ENCODE results near the gene LARGE1. TPM values are rescaled to one million over a fixed set of nuclear protein-coding genes. Genes with fewer than 3 reads are reported as not detected.

LARGE1 gene
- polyA plus RNA-seq (ENCODE audit: insufficient read length in 4 of 4) = 10 to 100 TPM; 24.8 to 30.4 (median 27.6) TPM

DNA sequence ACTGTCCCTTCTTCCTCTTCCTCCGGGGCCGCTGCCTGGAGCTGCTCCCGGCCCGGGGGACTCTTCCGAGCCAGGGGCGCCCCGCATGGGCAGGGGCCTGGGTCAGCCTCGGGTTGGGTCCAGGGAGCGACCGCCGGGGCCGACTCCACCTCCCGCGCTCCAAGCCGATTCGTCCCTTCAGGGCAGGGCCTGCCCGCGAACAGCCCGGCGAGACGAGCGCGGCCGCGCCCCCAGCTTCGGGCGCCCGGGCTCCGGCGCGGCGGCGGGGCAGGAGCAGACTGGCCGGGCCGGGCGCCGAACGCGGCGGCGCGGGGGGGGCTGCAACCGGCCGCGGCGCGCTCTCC, at the start of gene LARGE1:
Gene LARGE1 (minus strand): TSS at position 280 of the 344 bp plus-strand sequence.
- DNase-seq (ENCODE audit: low read depth in 4 of 4, low spot score in 3 of 4) = no peak

DNA sequence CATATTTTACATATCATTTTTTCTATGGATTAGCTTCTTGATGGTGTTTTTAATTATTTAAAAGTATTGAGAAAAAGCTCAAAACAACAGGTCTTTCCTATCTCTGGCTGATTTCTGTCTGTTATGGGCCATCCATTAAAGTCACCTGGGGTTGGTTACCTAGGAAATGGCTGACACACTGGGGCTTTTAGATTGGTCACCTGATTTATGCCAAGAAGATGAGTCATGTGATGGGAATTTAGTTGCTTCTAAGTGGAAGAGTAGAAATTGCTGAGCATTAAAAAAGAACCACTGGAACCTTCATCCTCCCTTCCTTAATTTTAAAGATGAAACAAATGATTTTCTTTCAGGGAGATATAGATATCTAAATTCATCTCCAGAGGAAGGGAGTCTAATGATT, 48.8 kb upstream of the LARGE1 start:
- DNase-seq (ENCODE audit: low read depth in 4 of 4, low spot score in 3 of 4) = no peak

DNA sequence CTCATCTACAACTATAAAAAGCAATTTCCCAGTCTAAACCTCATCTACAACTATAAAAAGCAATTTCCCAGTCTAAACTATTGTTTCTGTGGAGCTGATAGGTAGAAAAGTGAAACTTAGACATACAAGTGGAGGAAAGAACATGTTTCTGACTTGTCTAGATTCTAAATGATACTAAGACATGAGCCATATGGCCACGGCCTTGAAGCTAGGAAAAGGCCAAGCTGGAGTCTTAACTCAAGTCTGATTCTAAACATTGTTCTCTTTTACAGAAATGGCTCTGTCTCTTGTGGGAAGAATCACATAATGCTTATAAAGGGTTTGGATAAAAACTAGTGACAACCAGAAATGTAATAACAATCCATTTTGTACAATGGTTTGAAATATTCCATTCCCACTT, 43.8 kb upstream of the LARGE1 start:
- DNase-seq (ENCODE audit: low read depth in 4 of 4, low spot score in 3 of 4) = peak in 2 of 4 donors; percentile 23 to 24

DNA sequence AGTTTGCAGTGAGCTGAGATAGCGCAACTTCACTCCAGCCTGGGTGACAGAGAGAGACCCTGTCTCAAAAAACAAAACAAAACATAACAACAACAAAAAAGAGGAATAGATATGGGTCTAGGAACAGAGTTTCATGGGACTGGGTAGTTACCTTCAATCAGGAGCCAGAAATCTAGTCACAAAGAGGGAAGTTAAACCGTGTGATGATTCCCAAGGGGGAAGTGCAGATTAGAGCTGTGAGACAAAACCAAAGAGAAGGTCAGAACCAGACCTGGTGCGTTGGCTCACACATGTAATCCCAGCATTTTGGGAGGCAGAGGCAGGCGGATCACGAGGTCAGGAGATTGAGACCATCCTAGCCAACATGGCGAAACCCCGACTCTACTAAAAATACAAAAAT, 42.1 kb upstream of the LARGE1 start:
- no peak for DNase-seq (ENCODE audit: low read depth in 4 of 4, low spot score in 3 of 4)

DNA sequence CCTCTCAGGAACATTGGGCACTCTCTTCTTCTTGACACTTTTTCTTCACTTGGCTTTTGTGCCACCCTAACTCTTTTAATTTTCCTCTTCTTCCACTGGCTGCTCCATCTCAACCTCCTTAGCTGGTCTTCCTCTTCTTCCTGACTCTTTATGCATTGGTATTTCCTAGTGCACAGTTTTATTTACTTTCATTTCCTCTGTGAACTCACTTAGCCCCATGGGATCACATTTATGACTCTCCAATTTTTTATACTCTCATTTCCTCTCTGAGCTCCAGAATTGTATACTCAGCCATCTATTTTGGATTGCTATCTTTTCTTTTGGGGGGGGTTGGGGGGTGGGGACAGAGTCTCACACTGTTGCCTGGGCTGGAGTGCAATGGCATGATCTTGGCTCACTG, 38.5 kb upstream of the LARGE1 start:
- DNase-seq (ENCODE audit: low read depth in 4 of 4, low spot score in 3 of 4) = no peak

DNA sequence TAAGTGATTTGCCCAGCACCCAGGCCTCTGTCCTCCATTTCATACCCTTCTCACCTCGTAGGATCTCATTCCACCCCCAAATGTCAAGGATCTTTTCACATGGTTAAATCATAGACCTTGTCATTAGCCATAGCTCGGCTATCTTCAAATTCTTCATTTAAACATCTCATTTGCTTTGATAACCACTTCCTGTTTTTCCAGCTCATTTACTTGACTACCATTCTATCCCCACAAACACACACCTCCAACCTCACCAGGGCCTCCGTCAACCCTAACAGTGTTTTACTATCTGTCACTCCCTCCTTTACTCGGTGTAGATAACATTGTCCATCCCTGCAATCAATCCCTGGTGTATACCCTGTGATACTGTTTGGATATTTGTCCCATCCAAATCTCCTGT, 36.8 kb upstream of the LARGE1 start:
- DNase-seq (ENCODE audit: low read depth in 4 of 4, low spot score in 3 of 4) = no peak

DNA sequence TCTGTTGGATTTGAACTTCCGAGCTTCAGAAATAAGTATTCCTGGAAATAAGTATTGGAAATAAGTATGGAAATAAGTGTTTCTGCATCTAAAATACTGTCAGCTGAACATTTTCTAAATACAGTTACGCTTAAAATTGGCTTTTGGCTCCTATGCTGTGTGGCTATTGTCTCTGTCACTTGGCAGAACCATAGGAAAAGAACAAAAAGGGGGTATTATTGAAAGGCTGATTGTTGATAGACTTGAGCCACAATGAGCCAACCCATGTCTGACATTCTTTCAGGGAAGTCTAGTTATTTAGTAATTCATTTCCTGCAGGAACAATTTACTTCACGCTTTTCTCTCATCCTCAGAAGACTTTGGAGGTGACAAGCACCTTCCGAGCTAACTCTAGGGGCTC, 32.5 kb upstream of the LARGE1 start:
- DNase-seq (ENCODE audit: low read depth in 4 of 4, low spot score in 3 of 4) = no peak

DNA sequence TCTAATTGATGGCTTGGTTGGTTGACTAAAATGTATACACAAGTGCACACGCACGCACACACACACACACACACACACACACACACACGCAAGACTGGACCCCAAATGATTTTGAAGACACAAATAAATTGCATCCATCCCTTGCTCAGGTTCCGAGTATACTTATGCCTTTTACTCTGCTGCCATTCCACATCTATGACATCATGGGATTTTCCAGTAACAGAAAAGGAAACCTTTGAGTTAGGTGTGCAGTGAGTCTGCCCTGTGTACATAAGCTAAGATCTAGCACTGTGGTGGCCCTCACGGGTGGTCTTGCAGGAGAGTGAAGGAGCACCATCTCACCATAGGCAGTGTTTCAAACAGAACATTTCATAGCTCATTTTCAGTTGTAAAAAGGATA, 20.5 kb upstream of the LARGE1 start:
- DNase-seq (ENCODE audit: low read depth in 4 of 4, low spot score in 3 of 4) = no peak

DNA sequence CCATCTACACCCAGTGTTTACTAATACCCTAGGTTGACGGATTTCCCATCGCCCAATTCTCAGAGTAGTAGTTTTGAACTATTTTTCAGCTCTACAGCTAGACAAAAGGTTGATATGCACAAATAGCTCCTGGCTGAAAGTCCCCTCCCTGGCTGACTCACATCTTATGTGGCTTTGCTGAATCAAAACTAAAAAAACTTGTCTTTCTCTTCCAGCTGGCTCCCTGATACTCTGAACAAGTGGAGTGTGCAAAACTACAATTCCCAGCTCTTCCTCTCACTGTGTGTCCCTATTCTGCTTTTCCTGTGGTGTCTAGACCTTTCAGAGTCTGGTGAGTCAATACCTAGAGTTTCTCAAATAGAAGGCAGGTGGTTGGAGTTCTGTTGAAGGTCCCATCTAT, 12.7 kb upstream of the LARGE1 start:
- no peak for DNase-seq (ENCODE audit: low read depth in 4 of 4, low spot score in 3 of 4)

DNA sequence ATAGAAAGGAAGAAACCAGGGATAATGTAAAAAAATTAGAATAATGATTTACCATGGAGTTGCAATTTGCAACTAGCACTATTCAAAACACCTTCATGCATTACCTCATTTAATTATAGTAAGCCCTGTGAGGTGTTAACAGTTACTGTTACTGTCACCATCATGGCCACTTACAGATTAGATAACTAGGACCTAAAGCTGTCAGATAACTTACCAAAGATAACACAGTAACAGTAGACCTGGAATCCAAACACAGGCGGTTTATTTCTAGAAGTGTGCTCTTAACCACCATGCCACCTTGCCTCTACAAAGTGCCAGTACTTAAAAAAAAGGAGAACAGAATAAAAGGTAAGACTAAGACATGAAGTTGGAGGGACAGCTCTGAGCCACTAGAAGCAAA, 11.1 kb upstream of the LARGE1 start:
- no peak for DNase-seq (ENCODE audit: low read depth in 4 of 4, low spot score in 3 of 4)

DNA sequence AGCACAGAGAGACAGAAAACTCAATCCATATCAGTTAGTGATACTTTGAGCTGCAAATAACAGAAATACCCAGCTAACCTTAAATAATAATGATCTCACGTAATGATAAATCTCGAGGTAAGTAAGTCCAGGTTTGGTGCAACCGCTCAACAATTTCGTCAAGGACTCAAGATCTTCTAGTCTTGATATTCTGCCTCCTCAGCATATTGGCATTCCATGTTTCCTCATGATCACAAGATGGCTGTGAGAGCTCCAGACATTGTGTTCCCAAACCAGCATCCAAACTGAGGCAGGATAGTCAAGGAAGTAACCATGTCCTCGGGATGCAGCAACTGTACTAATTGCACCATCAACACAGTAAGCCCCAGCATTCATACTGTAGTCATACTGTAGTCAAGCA, 7.5 kb upstream of the LARGE1 start:
- DNase-seq (ENCODE audit: low read depth in 4 of 4, low spot score in 3 of 4) = no peak

DNA sequence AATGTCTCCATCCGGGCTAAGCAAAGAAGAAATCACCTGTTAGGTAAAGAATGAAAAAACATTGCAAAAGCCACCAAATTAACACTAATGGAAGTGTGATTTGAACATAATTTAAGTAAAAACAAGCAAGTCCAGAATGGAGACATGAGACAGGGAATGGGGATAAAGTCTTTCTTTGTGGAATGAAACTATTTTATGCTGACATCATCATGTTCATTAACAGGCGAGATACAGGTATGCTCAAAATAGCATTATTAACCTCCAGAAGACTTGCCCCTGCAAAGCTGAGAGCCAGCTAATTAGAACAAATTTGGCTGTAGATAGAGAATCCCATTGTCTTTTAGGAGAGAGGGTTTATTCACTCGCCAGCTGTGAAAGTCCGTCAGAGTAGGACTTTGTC, 4.9 kb upstream of the LARGE1 start:
- no peak for DNase-seq (ENCODE audit: low read depth in 4 of 4, low spot score in 3 of 4)

DNA sequence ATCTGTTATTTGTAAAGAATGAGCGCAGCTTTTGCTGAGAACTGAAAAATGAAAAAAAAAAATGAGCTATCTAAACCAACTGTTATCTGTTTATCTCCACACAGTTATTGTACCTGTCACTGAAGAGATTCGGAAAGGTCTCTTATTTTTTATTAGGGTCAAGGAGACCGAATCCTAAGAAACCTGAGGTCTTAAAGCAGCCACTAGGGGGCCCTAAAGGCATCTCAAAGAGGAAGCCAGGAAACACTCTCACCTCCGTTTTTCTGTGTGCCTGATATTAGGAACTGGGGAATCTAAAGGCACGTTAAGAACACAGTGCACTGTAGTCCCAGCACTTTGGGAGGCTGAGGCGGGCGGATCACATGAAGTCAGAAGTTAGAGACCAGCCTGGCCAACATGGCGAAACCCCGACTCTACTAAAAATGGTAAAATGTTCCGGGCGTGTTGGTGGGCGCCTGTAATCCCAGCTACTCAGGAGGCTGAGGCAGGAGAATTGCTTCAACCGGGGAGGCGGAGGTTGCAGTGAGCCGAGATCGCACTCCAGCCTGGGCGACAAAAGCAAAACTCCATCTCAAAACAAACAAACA, 3.5 kb upstream of the LARGE1 start:
- peak in 2 of 4 donors; percentile 60 to 72 for DNase-seq (ENCODE audit: low read depth in 4 of 4, low spot score in 3 of 4)

DNA sequence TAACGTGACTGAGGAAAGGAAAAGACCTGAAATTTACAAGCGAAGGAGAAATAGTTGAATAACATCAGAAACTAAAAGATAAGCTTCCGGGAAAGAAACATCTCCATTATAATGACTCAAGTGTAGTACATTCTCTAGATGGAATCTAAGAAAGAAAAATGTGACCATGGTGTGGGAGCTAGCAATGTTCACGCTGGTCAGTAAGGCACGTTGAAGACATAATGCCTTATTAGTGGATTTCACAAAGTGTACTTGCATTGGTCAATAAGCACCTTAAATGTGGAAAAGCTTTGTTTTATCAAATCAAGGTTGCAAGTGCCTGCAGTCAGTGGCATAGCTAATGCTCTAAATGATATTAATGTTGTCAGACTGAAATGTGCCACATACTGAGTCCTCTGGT, 2.8 kb upstream of the LARGE1 start:
- no peak for DNase-seq (ENCODE audit: low read depth in 4 of 4, low spot score in 3 of 4)

DNA sequence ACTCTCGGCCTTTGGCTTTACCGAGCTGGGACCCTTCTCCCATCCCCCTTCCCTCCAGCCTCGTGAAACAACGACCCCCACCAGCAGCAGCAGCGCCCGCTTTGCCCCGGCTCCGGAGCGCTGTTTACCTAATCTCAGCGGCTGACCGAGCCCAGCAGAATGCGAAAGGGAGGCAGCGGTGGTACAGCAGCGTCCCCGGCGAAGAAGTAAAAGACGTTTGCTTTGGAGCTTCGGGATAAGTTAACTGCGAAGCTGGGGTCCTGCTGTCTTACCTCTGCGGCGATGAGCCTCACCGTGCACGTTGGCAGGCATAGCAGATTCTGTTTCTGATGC, 2.0 kb upstream of the LARGE1 start:
- peak in 1 of 4 donors; percentile 28 for DNase-seq (ENCODE audit: low read depth in 4 of 4, low spot score in 3 of 4)

DNA sequence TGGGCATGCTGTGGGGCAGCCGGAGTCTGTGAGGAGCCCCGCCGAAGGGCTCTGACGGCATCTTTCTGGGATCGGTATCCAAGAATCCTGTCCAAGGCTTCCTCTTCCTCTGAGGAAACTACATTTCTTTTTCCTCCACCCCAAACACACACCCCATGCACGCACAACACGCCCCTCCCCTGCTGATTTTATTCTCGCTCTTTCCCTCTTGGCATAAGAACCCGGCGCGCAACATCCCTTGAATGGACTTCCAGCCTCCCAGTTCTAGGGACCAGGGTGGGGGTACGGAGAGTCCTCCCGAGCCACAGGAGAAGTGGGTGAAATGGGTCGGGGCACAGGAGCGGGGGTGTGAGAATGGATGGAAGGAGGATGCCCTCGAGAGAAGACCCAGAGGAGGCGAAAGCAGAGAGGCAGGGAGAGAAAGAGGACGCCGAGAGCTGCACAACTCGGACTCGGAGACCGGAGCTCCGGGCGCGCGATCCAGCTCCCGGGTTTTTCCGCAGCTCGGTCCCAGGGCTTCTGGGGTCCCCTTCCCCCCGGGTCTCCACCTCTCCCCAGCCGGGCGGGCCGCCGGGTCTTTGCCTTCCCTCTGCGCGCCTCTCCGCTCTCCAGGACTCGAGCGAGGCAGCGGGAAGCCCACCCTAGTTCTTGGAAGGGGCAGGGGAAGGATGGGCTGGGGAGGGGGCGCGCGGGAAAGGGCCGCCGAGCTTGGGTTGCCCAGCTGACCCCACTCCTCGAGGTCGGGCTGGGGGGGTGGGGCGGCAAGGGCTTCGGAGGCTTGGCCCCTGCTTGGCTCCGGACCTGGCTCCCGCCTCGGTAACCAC, 1.5 kb upstream of the LARGE1 start:
- DNase-seq (ENCODE audit: low read depth in 4 of 4, low spot score in 3 of 4) = peak in 2 of 4 donors; percentile 57 to 62

DNA sequence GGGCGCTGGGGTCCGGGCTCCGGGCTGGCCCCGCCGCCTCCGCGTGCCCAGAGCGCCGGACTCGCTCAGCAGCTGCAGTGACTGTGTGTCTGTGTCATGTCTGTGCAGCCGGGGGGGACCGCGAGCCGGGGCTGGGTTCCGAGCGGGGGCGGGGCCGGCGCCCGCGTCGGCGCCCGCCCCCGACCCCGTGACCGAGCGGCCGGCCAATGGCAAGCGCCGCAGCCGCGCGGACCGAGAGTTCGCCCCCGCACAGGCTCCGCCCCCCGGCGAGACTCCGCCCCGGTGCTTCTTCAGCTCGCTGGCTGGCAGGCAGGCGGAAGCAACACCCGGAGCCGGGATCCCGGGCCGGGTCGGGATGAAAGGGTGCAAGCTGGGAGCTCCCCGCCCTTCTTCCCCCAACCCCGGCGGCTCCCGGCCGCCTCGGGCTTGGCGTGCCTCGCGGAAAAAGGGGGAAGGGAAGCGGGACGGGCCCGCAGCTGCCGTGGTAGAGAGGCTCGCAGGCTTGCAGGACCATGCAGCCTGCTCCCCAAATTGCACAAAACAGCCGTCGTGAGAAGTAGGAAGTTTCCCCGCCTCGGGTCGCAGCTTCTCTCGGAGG, 750 bp upstream of the LARGE1 start:
- DNase-seq (ENCODE audit: low read depth in 4 of 4, low spot score in 3 of 4) = peak; percentile 93 to 96 (median 94)

DNA sequence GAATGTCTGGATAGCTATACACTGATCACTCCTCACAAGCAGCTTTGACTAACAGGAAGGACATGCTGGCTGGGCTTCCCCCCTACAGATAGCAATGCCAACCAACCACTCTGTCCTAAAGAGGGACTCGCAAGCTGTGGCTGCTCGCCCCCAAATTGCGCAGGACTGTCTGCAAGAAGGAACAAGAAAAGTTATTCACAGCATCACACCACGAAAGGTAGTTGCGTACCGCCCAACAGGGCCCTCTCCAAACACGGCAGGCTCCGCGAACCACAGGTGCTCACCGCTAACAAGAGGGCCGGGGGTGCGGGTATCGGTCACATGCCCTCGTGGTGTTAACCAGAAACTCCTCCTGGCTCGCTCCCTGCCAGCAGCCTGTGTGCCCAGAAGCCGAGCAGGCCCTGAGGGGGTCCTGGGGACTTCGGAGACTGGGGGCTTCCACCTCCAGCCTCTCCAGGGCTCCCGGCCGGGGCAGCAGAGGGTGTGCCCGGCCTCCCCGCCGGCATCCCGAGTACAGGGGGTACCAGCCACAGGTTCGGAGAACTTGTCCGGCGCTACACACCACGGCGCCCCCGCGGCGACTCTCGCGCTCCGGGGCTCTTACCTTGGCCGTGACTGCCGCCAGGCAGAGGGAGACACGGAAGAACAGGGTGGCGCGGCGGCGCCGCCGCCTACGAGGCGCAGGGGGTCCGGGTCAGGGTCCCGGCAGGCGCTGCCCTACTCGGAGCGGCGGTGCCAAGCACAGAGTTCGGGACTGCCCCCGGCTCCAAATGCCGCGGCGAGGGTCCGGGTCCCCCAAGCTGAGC, 682 bp downstream of the LARGE1 start:
- DNase-seq (ENCODE audit: low read depth in 4 of 4, low spot score in 3 of 4) = no peak

DNA sequence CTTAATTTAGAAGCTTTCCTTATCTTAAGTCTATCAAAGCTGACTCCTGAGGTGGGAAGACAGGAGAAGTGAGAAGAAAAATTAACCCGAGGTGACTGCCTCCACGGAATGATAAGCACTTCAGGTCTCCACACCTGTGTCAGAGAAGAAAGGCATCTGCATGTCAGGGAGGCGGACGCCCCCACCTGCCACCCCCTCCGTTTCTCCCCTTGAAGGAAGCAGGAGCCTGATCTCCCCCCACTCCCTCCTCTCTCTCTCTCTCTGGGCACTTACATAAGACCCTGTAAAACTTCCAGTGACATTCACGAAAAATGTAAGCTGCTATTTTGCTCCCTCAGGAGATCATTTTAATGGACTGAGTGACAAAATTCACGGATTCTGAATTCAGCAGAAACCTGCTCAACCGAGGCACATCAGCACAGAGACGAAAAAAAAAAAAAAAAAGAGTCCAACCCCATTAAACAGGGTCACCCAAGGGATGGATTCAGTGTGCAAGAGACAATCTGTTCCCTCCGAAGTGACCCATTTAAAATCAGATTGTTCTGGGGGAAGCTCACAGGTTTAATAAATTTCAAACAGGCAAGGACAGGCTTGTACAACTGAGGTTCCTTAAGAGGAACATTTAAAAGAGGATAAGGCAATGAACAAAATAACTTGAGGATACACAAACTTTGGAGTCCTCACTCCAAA, 1.5 kb downstream of the LARGE1 start:
- DNase-seq (ENCODE audit: low read depth in 4 of 4, low spot score in 3 of 4) = no peak

DNA sequence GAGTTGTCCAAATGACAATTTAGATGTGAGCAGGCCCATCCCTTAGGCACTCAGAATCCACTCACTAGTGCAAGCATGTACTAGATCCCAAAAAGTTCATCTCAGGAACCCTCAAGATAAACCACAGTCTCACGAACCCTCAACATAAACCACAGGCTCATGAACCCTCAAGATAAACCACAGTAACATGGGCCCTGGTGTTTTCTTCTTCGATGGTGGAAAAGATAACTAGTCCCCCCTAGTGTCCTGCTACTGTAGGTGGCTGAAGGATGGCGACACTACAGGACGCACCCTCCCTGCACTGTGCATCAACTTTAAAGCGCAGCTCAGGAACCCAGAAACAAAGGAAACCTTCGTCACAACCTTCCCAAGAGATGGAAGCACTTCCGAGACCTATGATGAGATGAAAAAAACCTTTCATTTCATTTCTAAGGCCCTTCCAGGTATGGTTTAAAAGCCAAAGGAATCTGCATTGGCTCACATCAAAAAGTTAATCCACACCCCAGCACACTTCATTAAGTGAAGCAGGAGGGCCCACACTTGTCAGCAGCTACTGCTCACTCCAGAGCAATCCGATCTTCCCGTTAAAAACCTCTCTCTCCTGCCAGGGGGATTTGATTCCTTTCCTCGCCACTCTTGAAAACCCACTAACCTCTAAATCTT, 2.4 kb downstream of the LARGE1 start:
- DNase-seq (ENCODE audit: low read depth in 4 of 4, low spot score in 3 of 4) = no peak
